ENCODE measurements around the gene YES1.

YES1 gene

DNA sequence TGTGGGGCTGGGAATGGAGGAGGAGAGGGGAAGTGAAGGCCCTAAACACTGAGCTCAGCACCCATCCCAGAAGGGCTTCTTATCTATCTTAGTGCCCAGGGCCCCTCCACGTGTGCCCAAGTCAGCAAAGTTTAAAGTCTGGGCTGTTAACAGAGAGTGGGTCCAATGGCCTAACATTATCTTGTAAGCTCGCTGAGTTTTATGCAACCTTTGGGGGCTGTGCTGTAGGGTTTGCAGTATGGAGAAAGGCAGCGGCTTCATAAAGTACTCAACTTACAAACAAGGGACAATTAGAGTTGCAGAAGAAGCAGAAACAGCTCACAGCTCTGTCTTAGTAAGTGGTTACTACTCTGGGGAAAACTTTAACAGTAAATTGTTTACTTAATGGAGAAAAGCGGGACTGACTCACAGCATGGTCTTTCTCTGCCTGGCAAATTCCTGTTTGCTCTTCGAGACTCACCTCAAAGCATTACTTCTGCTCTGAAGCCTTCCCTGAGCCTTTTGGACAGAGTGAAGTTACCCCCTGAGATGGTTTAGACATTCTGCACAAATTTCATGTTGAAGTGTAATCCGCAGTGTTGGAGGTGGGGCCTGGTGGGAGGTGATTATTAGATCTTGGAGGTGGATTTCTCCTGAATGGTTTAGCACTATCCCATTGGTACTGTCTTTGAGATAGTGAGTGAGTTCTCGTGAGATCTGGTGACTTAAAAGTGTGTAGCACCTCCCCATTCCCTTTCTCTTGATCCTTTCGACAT, 108.7 kb downstream of the YES1 start:
- H3K9me3 ChIP-seq (ENCODE audit: insufficient read depth, low read length, severe bottlenecking): no peaks in the 10 kb centered on the region
- H3K27ac ChIP-seq (ENCODE audit: low read length): no peak overlapping the region
- H4K20me1 ChIP-seq (ENCODE audit: insufficient read depth, low read length): no peaks in the 10 kb centered on the region
- H3K36me3 ChIP-seq (ENCODE audit: insufficient read depth, low read length): no peaks in the 10 kb centered on the region
- no peak overlapping the region for H3K9ac ChIP-seq (ENCODE audit: low read depth, low read length)
- H3K4me3 ChIP-seq (ENCODE audit: low read depth in 1 of 2, low read length in 2 of 2): no peak overlapping the region
- no peaks in the 10 kb centered on the region for H3K79me2 ChIP-seq (ENCODE audit: insufficient read depth, low read length)
- peak overlapping the region; percentile 22; the same call in 1 of the 2 replicates for H2AFZ ChIP-seq (ENCODE audit: low read depth, low read length)
- H3K27me3 ChIP-seq (ENCODE audit: insufficient read depth, low read length, poor library complexity): no peaks in the 10 kb centered on the region
- DNase-seq: no peak
- TF ChIP-seq CTCF (IDR thresholded peaks at IDR 0.05; ENCODE audit: borderline replicate concordance, extremely low read depth, low read length, poor library complexity, severe bottlenecking) (no peak), EZH2 (IDR thresholded peaks at IDR 0.05; ENCODE audit: borderline replicate concordance, low read depth, low read length, severe bottlenecking) (no peak)
- ATAC-seq (ENCODE audit: insufficient read depth, low read depth): no peak
- H3K4me2 ChIP-seq (ENCODE audit: insufficient read depth, low read length): no peak overlapping the region
- no peaks in the 10 kb centered on the region for H3K4me1 ChIP-seq (ENCODE audit: insufficient read depth, low read length)

DNA sequence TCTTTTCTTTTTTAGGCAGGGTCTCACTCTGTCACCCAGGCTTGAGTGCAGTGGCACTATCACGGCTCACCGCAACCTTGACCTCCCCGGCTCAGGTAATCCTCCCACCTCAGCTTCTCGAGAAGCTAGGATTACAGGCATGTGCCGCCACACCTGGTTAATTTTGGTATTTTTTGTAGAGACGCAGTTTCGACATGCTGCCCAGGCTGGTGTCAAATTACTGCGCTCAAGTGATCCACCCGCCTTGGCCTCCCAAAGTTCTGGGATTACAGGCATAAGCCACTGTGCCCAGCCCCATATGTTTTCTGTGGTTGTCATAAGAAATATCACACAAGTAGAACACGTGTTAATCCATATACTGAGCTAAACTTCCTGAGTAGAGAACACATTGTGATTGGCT, 114.2 kb downstream of the YES1 start:
- H4K20me1 ChIP-seq (ENCODE audit: insufficient read depth, low read length): no peaks in the 10 kb centered on the region
- H3K4me2 ChIP-seq (ENCODE audit: insufficient read depth, low read length): no peak overlapping the region
- ATAC-seq (ENCODE audit: insufficient read depth, low read depth) (no peak), DNase-seq (no peak)
- H3K4me3 ChIP-seq (ENCODE audit: low read depth in 1 of 2, low read length in 2 of 2): no peak overlapping the region
- H2AFZ ChIP-seq (ENCODE audit: low read depth, low read length): no peak overlapping the region
- H3K27ac ChIP-seq (ENCODE audit: low read length): no peak overlapping the region
- TF ChIP-seq EZH2 (IDR thresholded peaks at IDR 0.05; ENCODE audit: borderline replicate concordance, low read depth, low read length, severe bottlenecking): no peak
- TF ChIP-seq CTCF (IDR thresholded peaks at IDR 0.05; ENCODE audit: borderline replicate concordance, extremely low read depth, low read length, poor library complexity, severe bottlenecking): no peak
- no peak overlapping the region for H3K9ac ChIP-seq (ENCODE audit: low read depth, low read length)
- H3K27me3 ChIP-seq (ENCODE audit: insufficient read depth, low read length, poor library complexity): no peaks in the 10 kb centered on the region
- no peaks in the 10 kb centered on the region for H3K79me2 ChIP-seq (ENCODE audit: insufficient read depth, low read length)
- H3K4me1 ChIP-seq (ENCODE audit: insufficient read depth, low read length): peaks cover 14% of the 10 kb centered on the region
- no peaks in the 10 kb centered on the region for H3K36me3 ChIP-seq (ENCODE audit: insufficient read depth, low read length)
- H3K9me3 ChIP-seq (ENCODE audit: insufficient read depth, low read length, severe bottlenecking): no peaks in the 10 kb centered on the region

DNA sequence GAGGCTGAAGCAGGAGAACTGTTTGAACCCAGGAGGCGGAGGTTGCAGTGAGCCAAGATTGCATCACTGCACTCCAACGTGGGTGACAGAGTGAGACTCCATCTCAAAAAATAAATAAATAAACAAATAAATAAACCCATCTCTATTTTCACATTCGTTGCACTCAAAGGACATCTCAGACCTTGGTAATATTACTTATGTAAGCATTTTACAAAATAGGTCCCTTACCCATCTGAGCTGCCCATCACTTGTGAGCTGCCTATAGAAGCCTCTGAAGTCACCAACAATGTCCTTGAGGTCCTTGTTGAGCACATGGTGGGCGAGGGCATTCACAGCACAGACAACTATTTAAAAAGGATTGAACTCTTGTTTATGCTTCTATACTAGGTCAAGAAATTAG, 115.0 kb downstream of the YES1 start:
- Histone ChIP-seq H3K27ac (ENCODE audit: low read length) (no peak overlapping the region), H4K20me1 (ENCODE audit: insufficient read depth, low read length) (no peaks in the 10 kb centered on the region), H2AFZ (ENCODE audit: low read depth, low read length) (no peak overlapping the region), H3K9ac (ENCODE audit: low read depth, low read length) (no peak overlapping the region), H3K4me2 (ENCODE audit: insufficient read depth, low read length) (no peak overlapping the region), H3K9me3 (ENCODE audit: insufficient read depth, low read length, severe bottlenecking) (no peaks in the 10 kb centered on the region), H3K4me1 (ENCODE audit: insufficient read depth, low read length) (peaks cover 22% of the 10 kb centered on the region), H3K4me3 (ENCODE audit: low read depth in 1 of 2, low read length in 2 of 2) (no peak overlapping the region), H3K36me3 (ENCODE audit: insufficient read depth, low read length) (no peaks in the 10 kb centered on the region), H3K27me3 (ENCODE audit: insufficient read depth, low read length, poor library complexity) (no peaks in the 10 kb centered on the region), H3K79me2 (ENCODE audit: insufficient read depth, low read length) (no peaks in the 10 kb centered on the region)
- DNase-seq: no peak
- TF ChIP-seq EZH2 (IDR thresholded peaks at IDR 0.05; ENCODE audit: borderline replicate concordance, low read depth, low read length, severe bottlenecking) (no peak), CTCF (IDR thresholded peaks at IDR 0.05; ENCODE audit: borderline replicate concordance, extremely low read depth, low read length, poor library complexity, severe bottlenecking) (no peak)
- ATAC-seq (ENCODE audit: insufficient read depth, low read depth): no peak

All from DND-41 (cell line).